K562 (cell line): ENCODE measurements around the gene PIK3CA. TPM values are rescaled to one million over a fixed set of nuclear protein-coding genes. Genes with fewer than 3 reads are reported as not detected.
A peak's percentile ranks its signal among the peaks of the same experiment; 100 is the strongest.

Source experiments
- BRD9 ChIP-seq: fragments of 450-650 bp; IDR thresholded peaks from 2 replicates; pipeline ENCODE4 v1.6.1; 2018; ENCODE audit warnings: low read depth; ENCODE audit not compliant: partially characterized antibody
- CBFA2T2 ChIP-seq: fragments of 450-650 bp; conservative IDR thresholded peaks from 2 replicates; pipeline ENCODE4 v1.6.1; 2017; ENCODE audit warnings: mild to moderate bottlenecking
- CBX8 ChIP-seq: fragments of 200-600 bp; sonication (generic); IDR thresholded peaks from 2 replicates; pipeline ENCODE4 v1.6.1; 2012; ENCODE audit warnings: borderline replicate concordance, mixed run types, low read depth, mild to moderate bottlenecking, moderate library complexity, mixed read lengths, low read length, control low read depth, inconsistent platforms; ENCODE audit not compliant: poor library complexity, severe bottlenecking; ENCODE audit errors: extremely low read depth
- CXXC5 ChIP-seq: fragments of 250-450 bp; sonication (Bioruptor Pico); IDR thresholded peaks from 2 replicates; pipeline ENCODE4 v1.8.0; 2022; ENCODE audit warnings: inconsistent platforms, mild to moderate bottlenecking, moderate library complexity
- E2F3 ChIP-seq: fragments of 250-450 bp; sonication (Bioruptor Pico); IDR thresholded peaks from 2 replicates; pipeline ENCODE4 v1.4.0; 2020; ENCODE audit warnings: mild to moderate bottlenecking
- LARP7 ChIP-seq: fragments of 450-650 bp; IDR thresholded peaks from 2 replicates; pipeline ENCODE4 v1.6.1; 2016
- PURB ChIP-seq: sonication (generic); formaldehyde crosslinking; IDR thresholded peaks from 2 replicates; pipeline ENCODE4 v1.9.0; 2021; ENCODE audit warnings: low read depth, mild to moderate bottlenecking, missing genetic modification reagents
- SETDB1 ChIP-seq: IDR thresholded peaks from one replicate; pipeline ENCODE4 v1.6.1; 2012; ENCODE audit warnings: low read length, control low read depth, inconsistent platforms
- ZBTB7A ChIP-seq: IDR thresholded peaks from 2 replicates; pipeline ENCODE4 v1.6.1; 2011; ENCODE audit warnings: low read depth, mild to moderate bottlenecking, low read length, moderate library complexity, borderline replicate concordance; ENCODE audit not compliant: control insufficient read depth
- ZKSCAN1 ChIP-seq: fragments of 150-350 bp; IDR thresholded peaks from 2 replicates; pipeline ENCODE4 v1.6.1; 2016; ENCODE audit warnings: low read depth, low read length
- ZNF175 ChIP-seq: fragments of 200-800 bp; sonication (Bioruptor generic); IDR thresholded peaks from 2 replicates; pipeline ENCODE4 v1.6.1; 2016; ENCODE audit warnings: low read depth, mild to moderate bottlenecking, missing genetic modification characterization, missing compliant biosample characterization
- ZNF324 ChIP-seq: fragments of 250-450 bp; sonication (Bioruptor Pico); IDR thresholded peaks from 2 replicates; pipeline ENCODE4 v1.4.0; 2020; ENCODE audit warnings: mild to moderate bottlenecking
- ZNF561 ChIP-seq: fragments of 450-650 bp; formaldehyde crosslinking; conservative IDR thresholded peaks from 2 replicates; pipeline ENCODE4 v1.4.0; 2020; ENCODE audit warnings: mild to moderate bottlenecking, moderate library complexity
- polyA plus RNA-seq, 8 experiments: library from polyadenylated mRNA; depleted of rRNA in 4 of 8; stranded (reverse) in 5 of 8; unstranded in 3 of 8; fragments of >200 nt; fragmentation: Nextera tagmentation in 2 of 8; fragmentation: Illumina TruSeq in 1 of 8; extraction: Ambion mirVana in 2 of 8; extraction: Trizol in 1 of 8; gene quantifications; 2 replicates each; pipeline versions ENCODE4 v1.2.1 to v1.2.3, GENCODE V29; 2011 to 2014; ENCODE audit warnings: inconsistent platforms in 1 of 8, missing spikeins in 1 of 8
- total RNA-seq, 7 experiments: library from RNA; depleted of rRNA in 6 of 7; stranded (reverse); fragments of >200 nt in 6 of 7; fragmentation: Illumina TruSeq in 2 of 7; extraction: Trizol in 2 of 7; gene quantifications; 2 replicates each; pipeline versions ENCODE4 v1.2.1 to v1.2.3, GENCODE V29; 2011 to 2021; ENCODE audit warnings: low replicate concordance in 1 of 7
- TF ChIP-seq, protein P1 (sequence below): IDR thresholded peaks from 2 replicates; pipeline ENCODE4 v1.6.1; 2011; ENCODE audit warnings: borderline replicate concordance, low read depth, mild to moderate bottlenecking, moderate library complexity, low read length; ENCODE audit not compliant: insufficient read depth, poor library complexity, severe bottlenecking
- TF ChIP-seq, protein P2 (sequence below): fragments of 450-650 bp; formaldehyde crosslinking; IDR thresholded peaks from 2 replicates; pipeline ENCODE4 v1.4.0; 2020; ENCODE audit warnings: mild to moderate bottlenecking, moderate library complexity
- TF ChIP-seq, protein P3 (sequence below): sonication (generic); formaldehyde crosslinking; IDR thresholded peaks from 2 replicates; pipeline ENCODE4 v1.8.0; 2022; ENCODE audit warnings: mild to moderate bottlenecking, missing genetic modification reagents

Gene PIK3CA
- total and polyA plus RNA-seq, 9 of the 15 experiments (the other 6 are each of a cell fraction or from before 2014, with no cell fraction given), result 3.8 to 19.4 (median 10.8) TPM

DNA sequence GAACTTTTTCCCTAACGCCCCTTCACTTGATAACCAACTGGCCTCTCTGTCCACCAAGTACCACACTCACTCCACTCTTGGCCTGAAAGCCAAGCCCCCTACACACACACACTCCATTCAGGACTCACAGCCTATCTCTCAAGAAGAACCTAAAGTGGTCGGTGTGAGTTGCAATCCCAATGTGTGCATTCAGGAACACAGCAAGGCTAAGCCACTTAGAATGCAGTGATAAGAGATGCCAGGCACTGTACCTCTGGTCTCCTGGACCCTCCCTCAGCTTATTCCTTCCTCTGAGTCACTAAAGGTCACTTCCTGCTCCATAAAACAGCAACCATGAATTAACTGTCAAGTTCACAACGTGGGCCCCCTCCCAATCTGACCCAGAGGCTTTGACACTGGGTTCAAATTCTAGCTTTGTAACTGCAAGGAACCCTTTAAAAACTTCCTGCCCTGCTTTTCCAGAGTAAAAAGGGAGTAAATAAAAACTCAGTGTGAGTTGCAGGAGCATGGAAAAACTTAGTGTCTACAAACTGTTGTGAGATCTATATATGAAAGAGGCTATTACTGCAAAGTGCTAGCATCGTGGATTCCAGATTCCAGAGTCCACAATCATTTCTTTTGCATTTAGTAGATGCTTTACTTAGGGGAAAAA is 120.4 kb downstream of the PIK3CA start (continued):
- TF ChIP-seq, protein P1, sequence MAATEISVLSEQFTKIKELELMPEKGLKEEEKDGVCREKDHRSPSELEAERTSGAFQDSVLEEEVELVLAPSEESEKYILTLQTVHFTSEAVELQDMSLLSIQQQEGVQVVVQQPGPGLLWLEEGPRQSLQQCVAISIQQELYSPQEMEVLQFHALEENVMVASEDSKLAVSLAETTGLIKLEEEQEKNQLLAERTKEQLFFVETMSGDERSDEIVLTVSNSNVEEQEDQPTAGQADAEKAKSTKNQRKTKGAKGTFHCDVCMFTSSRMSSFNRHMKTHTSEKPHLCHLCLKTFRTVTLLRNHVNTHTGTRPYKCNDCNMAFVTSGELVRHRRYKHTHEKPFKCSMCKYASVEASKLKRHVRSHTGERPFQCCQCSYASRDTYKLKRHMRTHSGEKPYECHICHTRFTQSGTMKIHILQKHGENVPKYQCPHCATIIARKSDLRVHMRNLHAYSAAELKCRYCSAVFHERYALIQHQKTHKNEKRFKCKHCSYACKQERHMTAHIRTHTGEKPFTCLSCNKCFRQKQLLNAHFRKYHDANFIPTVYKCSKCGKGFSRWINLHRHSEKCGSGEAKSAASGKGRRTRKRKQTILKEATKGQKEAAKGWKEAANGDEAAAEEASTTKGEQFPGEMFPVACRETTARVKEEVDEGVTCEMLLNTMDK, result no peak
- peak; percentile 74 for TF ChIP-seq BRD9
- TF ChIP-seq ZNF324 (CRISPR knock-in tag), result no peak
- no peak for TF ChIP-seq CBX8
- TF ChIP-seq, protein P2, sequence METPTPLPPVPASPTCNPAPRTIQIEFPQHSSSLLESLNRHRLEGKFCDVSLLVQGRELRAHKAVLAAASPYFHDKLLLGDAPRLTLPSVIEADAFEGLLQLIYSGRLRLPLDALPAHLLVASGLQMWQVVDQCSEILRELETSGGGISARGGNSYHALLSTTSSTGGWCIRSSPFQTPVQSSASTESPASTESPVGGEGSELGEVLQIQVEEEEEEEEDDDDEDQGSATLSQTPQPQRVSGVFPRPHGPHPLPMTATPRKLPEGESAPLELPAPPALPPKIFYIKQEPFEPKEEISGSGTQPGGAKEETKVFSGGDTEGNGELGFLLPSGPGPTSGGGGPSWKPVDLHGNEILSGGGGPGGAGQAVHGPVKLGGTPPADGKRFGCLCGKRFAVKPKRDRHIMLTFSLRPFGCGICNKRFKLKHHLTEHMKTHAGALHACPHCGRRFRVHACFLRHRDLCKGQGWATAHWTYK (CRISPR knock-in tag), result no peak
- peak; percentile 42; the same call in 1 of the 2 replicates for TF ChIP-seq CXXC5
- TF ChIP-seq, protein P3, sequence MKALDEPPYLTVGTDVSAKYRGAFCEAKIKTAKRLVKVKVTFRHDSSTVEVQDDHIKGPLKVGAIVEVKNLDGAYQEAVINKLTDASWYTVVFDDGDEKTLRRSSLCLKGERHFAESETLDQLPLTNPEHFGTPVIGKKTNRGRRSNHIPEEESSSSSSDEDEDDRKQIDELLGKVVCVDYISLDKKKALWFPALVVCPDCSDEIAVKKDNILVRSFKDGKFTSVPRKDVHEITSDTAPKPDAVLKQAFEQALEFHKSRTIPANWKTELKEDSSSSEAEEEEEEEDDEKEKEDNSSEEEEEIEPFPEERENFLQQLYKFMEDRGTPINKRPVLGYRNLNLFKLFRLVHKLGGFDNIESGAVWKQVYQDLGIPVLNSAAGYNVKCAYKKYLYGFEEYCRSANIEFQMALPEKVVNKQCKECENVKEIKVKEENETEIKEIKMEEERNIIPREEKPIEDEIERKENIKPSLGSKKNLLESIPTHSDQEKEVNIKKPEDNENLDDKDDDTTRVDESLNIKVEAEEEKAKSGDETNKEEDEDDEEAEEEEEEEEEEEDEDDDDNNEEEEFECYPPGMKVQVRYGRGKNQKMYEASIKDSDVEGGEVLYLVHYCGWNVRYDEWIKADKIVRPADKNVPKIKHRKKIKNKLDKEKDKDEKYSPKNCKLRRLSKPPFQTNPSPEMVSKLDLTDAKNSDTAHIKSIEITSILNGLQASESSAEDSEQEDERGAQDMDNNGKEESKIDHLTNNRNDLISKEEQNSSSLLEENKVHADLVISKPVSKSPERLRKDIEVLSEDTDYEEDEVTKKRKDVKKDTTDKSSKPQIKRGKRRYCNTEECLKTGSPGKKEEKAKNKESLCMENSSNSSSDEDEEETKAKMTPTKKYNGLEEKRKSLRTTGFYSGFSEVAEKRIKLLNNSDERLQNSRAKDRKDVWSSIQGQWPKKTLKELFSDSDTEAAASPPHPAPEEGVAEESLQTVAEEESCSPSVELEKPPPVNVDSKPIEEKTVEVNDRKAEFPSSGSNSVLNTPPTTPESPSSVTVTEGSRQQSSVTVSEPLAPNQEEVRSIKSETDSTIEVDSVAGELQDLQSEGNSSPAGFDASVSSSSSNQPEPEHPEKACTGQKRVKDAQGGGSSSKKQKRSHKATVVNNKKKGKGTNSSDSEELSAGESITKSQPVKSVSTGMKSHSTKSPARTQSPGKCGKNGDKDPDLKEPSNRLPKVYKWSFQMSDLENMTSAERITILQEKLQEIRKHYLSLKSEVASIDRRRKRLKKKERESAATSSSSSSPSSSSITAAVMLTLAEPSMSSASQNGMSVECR (CRISPR knock-in tag), result no peak
- TF ChIP-seq PURB (CRISPR knock-in tag), result no peak
- no peak; the same call in 1 of the 2 replicates for TF ChIP-seq LARP7
- peak; percentile 21; the same call in 1 of the 2 replicates for TF ChIP-seq CBFA2T2
- TF ChIP-seq ZNF561 (CRISPR knock-in tag), result no peak
- peak; percentile 92 for TF ChIP-seq ZBTB7A
- TF ChIP-seq SETDB1, result no peak
- TF ChIP-seq ZNF175 (CRISPR knock-in tag), result no peak
- no peak for TF ChIP-seq E2F3 (CRISPR knock-in tag)
- TF ChIP-seq ZKSCAN1, result peak; percentile 59; the same call in 1 of the 2 replicates
